ENCODE results near the gene LRP10.
A peak's percentile ranks its signal among the peaks of the same experiment; 100 is the strongest.

Gene LRP10

DNA sequence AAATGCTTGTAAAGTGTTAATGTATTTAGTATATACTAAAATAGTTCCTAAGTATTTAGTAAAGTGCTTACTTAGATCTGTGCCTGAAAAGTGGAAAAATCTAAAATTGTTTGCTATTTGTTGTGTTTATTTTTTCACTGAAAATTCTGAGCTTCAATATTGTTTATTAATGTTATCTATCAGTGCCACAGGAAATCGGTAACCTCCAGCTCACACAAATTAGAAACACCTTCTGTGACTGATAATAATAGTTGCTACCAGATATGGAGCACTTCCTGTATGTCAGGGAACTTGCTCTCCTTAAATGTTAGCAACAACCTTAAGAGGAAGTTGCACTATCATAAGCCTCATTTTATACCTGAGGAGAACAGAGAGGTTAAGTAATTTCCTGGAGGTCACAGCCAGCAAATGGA, 723 bp upstream of the LRP10 start:
- DNase-seq, result no peak

- peak; percentile 95 for DNase-seq
Observed at GRCh38 chr14:22872033-22872832, 693 bp downstream of the LRP10 start.

- no peak for DNase-seq
Observed at GRCh38 chr14:22872833-22873520, 1.4 kb downstream of the LRP10 start.

DNA sequence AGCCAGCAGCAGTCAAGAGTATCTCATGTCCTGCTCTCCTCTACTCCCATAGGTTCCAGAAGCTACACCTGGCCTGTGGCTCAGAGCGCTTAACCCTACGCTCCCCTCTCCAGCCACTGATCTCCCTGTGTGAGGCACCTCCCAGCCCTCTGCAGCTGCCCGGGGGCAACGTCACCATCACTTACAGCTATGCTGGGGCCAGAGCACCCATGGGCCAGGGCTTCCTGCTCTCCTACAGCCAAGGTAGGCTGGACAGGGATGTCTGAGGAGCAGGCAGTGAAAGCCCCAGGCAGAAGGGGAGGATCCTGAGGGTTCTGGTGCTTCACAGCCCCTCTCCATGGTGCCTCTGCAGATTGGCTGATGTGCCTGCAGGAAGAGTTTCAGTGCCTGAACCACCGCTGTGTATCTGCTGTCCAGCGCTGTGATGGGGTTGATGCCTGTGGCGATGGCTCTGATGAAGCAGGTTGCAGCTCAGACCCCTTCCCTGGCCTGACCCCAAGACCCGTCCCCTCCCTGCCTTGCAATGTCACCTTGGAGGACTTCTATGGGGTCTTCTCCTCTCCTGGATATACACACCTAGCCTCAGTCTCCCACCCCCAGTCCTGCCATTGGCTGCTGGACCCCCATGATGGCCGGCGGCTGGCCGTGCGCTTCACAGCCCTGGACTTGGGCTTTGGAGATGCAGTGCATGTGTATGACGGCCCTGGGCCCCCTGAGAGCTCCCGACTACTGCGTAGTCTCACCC, 3.6 kb downstream of the LRP10 start:
- DNase-seq, result no peak

DNA sequence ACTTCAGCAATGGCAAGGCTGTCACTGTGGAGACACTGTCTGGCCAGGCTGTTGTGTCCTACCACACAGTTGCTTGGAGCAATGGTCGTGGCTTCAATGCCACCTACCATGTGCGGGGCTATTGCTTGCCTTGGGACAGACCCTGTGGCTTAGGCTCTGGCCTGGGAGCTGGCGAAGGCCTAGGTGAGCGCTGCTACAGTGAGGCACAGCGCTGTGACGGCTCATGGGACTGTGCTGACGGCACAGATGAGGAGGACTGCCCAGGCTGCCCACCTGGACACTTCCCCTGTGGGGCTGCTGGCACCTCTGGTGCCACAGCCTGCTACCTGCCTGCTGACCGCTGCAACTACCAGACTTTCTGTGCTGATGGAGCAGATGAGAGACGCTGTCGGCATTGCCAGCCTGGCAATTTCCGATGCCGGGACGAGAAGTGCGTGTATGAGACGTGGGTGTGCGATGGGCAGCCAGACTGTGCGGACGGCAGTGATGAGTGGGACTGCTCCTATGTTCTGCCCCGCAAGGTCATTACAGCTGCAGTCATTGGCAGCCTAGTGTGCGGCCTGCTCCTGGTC, 4.3 kb downstream of the LRP10 start:
- DNase-seq, result no peak

GRCh38 chr14:22877000-22877501, 5.5 kb downstream of the LRP10 start:
- DNase-seq, result no peak

GRCh38 chr14:22878271-22879246, 7.0 kb downstream of the LRP10 start:
- DNase-seq, result no peak

DNA sequence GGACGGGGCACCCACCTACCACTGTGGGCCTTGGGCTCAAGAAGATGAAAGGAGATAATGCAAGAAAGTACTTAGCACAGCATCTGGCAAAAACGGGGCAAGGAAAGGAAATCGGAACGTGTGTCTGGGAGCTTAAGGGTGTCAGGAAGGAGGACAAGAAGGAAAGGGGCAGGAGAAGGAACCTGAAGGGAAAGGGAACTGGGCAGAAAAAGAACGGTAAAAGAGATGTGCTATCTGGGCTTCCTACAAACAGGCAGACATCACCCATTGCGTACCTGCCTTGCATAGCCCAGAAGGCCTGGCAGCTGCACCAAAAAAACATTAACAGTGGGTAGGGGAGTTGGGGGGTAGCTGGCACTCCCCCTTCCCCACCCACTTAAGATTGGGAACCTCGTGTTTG, 10.5 kb downstream of the LRP10 start:
- DNase-seq, result no peak

DNA sequence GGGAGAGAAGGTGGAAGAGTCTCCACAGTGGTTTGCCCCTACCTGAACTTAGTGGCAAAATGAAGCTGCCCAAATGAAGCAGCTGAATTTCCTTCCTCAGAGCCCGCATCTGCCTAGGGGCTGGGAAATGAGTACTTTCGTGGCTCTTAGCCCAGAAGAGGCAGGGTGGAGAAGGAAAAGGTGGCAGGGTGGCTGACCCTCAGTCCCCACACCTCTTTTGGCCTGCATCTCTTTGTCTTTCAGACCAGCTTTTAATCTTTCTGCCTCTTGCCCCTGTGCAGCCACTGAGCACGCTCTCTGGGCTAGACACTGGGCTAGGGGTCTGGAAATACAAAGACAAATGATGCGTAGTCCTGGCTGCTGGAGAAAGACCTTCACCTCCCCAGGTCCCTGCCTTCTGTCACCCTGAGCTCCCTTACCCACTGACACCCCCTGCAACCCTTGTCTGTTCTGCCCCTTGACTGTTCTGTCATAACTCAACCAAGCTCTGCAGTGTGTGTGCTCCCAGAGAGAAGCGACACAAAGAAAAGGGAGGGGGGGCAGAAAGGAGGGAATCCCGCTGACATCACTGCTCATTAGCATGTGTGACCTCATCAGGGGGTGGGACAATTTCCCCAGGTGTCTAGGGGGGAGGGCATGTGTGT, 11.1 kb downstream of the LRP10 start:
- DNase-seq, result peak; percentile 88

GRCh38 chr14:22883173-22883976, 11.8 kb downstream of the LRP10 start, which contains the start of gene REM2:
Gene REM2 (plus strand): TSS chr14:22883222. CDS start chr14:22883288, 66 bp downstream.
- no peak for DNase-seq

GRCh38 chr14:22884076-22884737, 12.7 kb downstream of the LRP10 start:
- DNase-seq, result no peak

GRCh38 chr14:22884738-22885523, 13.4 kb downstream of the LRP10 start:
- no peak for DNase-seq

GRCh38 chr14:22885975-22886374, 14.4 kb downstream of the LRP10 start:
- DNase-seq, result no peak

GRCh38 chr14:22886500-22887259, 15.1 kb downstream of the LRP10 start:
- DNase-seq, result peak; percentile 95

DNA sequence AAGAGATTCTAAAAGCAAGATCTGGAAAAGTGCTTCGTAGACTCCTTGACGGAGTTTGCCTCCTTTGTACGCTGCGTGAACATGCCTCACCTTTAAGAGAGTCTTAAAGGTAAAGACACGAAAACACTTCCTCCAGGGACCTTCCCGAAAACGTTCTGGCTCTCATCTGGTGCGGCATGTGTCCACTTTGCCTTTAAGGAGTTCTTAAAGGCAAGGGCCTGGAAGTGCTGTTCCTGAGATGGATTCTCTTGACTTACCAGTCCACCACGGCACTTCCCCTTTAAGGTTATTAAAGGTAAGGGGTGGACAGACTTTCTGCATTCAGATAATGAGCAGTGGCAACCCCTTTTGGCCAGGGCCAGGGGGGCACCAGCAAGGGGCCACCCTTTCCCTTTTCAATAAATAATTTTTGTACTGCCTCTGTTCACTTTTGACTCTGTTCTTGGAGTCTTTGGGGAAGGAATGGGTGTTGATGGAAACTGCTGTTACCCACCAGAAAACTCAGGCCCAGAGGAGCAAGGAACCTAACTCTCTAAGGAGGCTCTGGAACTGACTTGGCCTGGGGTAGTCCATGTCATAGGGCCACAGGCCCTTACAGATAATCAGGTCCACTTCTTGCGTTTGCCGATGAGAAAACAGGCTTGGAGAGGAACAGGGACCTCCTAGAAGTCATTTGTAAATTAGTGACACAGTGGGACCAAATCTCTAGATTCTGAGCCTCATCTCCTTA, 15.9 kb downstream of the LRP10 start:
- DNase-seq, result peak; percentile 92

DNA sequence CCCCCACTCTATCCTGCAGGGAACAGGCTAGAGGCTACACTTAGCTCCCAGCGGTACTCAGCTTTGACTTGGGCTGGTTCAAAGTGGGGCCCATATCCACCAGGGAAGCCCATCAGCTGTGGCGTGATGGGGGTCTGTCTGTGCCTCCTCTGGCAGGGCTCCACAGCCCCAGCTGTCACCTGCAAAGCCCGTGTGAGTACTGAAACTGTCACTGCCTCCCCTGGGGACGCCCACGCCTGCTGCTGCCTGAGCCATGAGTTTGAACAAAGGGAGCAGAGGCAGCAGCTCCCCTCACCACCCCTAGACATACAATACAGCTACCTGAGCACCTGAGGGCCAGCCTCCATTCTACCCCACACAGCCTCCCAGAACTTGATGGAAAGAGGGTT, 16.4 kb downstream of the LRP10 start:
- no peak for DNase-seq

DNA sequence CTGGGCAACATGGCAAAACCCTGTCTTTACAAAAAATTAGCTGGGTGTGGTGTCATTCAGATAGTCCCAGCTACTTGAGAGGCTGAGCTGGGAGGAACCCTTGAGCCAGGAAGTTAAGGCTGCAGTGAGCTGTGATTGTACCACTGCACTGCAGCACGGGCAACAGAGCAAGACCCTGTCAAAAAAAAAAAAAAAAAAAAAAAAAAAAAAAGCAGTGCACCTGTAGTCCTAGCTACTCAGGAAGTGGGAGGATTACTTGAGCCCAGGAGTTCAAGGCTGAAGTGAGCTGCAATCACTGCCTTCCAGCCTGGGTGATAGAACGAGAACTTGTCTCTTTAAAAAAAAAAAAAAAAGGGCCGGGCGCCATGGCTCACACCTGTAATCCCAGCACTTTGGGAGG, 17.1 kb downstream of the LRP10 start:
- no peak for DNase-seq
